Mammary microvascular endothelial cell (primary cell): ENCODE results near the gene MPI. TPM values are rescaled to one million over a fixed set of nuclear protein-coding genes. Genes with fewer than 3 reads are reported as not detected.

Experiments used
- total RNA-seq: library from RNA; depleted of rRNA; stranded (reverse); fragments of >200 nt; gene quantifications from 2 replicates; pipeline ENCODE4 v1.2.3, GENCODE V29; 2015

The MPI gene, protein sequence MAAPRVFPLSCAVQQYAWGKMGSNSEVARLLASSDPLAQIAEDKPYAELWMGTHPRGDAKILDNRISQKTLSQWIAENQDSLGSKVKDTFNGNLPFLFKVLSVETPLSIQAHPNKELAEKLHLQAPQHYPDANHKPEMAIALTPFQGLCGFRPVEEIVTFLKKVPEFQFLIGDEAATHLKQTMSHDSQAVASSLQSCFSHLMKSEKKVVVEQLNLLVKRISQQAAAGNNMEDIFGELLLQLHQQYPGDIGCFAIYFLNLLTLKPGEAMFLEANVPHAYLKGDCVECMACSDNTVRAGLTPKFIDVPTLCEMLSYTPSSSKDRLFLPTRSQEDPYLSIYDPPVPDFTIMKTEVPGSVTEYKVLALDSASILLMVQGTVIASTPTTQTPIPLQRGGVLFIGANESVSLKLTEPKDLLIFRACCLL
- total RNA-seq: 35.4 and 42.9 TPM in 2 replicates

DNA sequence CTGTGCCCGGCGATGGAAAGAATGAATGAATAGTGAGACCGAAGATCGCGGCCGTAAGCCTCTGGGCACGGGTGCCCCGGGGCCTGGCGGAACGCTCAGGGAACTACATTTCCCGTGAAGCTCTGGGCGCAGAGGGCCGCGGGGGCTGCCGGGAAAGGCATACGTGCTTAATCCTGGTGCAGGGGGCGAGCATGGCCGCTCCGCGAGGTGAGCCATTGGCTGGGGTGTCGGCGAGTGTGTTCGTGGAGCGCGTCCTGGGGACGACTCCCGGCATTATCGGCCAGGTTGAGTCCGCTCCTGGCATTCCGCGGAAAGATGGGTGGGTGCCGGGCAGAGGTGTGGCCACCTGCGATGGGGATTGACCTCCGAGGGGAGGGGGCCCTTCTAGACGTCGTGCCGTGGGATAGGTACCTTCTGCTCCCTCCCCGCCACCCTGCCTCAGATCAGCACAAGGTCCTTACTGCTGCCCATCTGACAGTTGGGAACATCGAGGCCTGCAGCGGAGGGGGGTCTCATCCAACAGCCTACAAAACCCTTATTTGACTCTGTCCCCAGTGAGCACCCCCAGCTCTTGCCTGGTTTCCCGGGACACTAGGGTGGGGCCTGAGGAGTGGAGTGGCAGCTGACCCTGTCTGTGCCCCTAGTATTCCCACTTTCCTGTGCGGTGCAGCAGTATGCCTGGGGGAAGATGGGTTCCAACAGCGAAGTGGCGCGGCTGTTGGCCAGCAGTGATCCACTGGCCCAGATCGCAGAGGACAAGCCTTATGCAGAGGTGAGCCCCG, at the start of gene MPI:
TSS of gene MPI (plus strand) at position 160 of the 782 bp plus-strand sequence. CDS start at position 192, 32 bp downstream.

GRCh38 chr15:74842581-74843444, 47.0 kb upstream of the MPI start, which contains the start of gene ULK3:
TSS of gene ULK3 (minus strand) at chr15:74843156. CDS start at chr15:74843105, 51 bp downstream.

GRCh38 chr15:74873036-74873755, 16.6 kb upstream of the MPI start, which contains the start of gene SCAMP2:
TSS of gene SCAMP2 (minus strand) at chr15:74873365. CDS start at chr15:74873255, 110 bp downstream.

GRCh38 chr15:74906450-74907162, 16.8 kb downstream of the MPI start, which contains the start of gene FAM219B:
TSS of gene FAM219B (minus strand) at chr15:74906851. CDS start at chr15:74906800, 51 bp downstream.

GRCh38 chr15:74937590-74938371, 47.9 kb downstream of the MPI start, which contains the start of gene COX5A:
TSS of gene COX5A (minus strand) at chr15:74938073. CDS start at chr15:74938014, 59 bp downstream.

Other genes with a start within 250 kb of the MPI start
- 15.8 and 16.1 TPM in 2 replicates for gene EDC3, start 194.0 kb upstream of the MPI start, total RNA-seq
- gene CYP1A1, start 164.5 kb upstream of the MPI start, total RNA-seq: 30.3 and 34.7 TPM in 2 replicates
- gene CYP1A2, start 141.2 kb upstream of the MPI start, total RNA-seq: not detected in 2 replicates
- 30.0 and 30.9 TPM in 2 replicates for gene CSK, start 108.0 kb upstream of the MPI start, total RNA-seq
- gene LMAN1L, start 77.2 kb upstream of the MPI start, total RNA-seq: not detected in 2 replicates
- gene CPLX3, start 63.4 kb upstream of the MPI start, total RNA-seq: not detected in 2 replicates
- 33.4 and 36.1 TPM in 2 replicates for gene ULK3, start 46.9 kb upstream of the MPI start, total RNA-seq
- gene SCAMP2, start 16.7 kb upstream of the MPI start, total RNA-seq: 71.6 and 77.7 TPM in 2 replicates
- gene FAM219B, start 16.8 kb downstream of the MPI start, total RNA-seq: 21.5 and 21.8 TPM in 2 replicates
- 199 and 206 TPM in 2 replicates for gene COX5A, start 48.0 kb downstream of the MPI start, total RNA-seq
- 24.3 and 27.0 TPM in 2 replicates for gene RPP25, start 66.7 kb downstream of the MPI start, total RNA-seq
- 3.6 and 4.3 TPM in 2 replicates for gene SCAMP5, start 105.5 kb downstream of the MPI start, total RNA-seq
- gene PPCDC, start 133.5 kb downstream of the MPI start, total RNA-seq: 19.5 and 28.9 TPM in 2 replicates